ENCODE measurements around the gene STAU1. TPM values are rescaled to one million over a fixed set of nuclear protein-coding genes. Genes with fewer than 3 reads are reported as not detected.
A peak's percentile ranks its signal among the peaks of the same experiment; 100 is the strongest.

The STAU1 gene
- total RNA-seq, 6 experiments from 2014 or later = 53.7 to 96.6 (median 70.4) TPM

DNA sequence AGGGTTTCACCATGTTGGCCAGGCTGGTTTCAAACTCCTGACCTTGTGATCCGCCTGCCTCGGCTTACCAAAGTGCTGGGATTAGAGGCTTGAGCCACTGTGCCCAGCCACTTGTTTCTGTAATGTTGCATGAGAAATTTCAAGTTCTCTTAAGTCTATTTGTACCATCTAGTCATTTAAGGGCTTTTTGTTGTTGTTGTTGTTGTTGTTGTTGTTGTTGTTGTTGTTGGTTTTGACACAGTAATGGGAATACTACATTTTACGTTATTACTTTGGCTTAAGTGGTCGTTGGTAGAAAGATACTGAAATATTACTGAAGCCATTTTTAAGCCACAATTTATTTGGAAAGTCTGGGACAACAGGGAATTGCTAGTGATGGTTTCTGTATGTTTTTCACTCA, 90.0 kb downstream of the STAU1 start:
- TF ChIP-seq POLR2A (IDR thresholded peaks at IDR 0.05) = no peak
- TF ChIP-seq, protein P1, sequence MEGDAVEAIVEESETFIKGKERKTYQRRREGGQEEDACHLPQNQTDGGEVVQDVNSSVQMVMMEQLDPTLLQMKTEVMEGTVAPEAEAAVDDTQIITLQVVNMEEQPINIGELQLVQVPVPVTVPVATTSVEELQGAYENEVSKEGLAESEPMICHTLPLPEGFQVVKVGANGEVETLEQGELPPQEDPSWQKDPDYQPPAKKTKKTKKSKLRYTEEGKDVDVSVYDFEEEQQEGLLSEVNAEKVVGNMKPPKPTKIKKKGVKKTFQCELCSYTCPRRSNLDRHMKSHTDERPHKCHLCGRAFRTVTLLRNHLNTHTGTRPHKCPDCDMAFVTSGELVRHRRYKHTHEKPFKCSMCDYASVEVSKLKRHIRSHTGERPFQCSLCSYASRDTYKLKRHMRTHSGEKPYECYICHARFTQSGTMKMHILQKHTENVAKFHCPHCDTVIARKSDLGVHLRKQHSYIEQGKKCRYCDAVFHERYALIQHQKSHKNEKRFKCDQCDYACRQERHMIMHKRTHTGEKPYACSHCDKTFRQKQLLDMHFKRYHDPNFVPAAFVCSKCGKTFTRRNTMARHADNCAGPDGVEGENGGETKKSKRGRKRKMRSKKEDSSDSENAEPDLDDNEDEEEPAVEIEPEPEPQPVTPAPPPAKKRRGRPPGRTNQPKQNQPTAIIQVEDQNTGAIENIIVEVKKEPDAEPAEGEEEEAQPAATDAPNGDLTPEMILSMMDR (IDR thresholded peaks at IDR 0.05) = no peak
- WGBS (ENCODE audit: insufficient coverage, low coverage, low lambda C conversion rate, missing lambda C conversion rate) = 93% methylated on average over 4 of the region's 4 CpGs
- no peak overlapping the region for H3K27ac ChIP-seq
- H3K9me3 ChIP-seq = no peaks in the 10 kb centered on the region
- intact Hi-C loops (cut with DNase I) = no loop called here
- peaks cover 0 to 4% (median 0%) of the 10 kb centered on the region in 4 donors for H3K4me1 ChIP-seq
- ATAC-seq (no peak), DNase-seq (no peak)
- H3K4me3 ChIP-seq = no peak overlapping the region
- peaks cover 0 to 38% (median 16%) of the 10 kb centered on the region in 4 donors for H3K36me3 ChIP-seq
- no peaks in the 10 kb centered on the region for H3K27me3 ChIP-seq

DNA sequence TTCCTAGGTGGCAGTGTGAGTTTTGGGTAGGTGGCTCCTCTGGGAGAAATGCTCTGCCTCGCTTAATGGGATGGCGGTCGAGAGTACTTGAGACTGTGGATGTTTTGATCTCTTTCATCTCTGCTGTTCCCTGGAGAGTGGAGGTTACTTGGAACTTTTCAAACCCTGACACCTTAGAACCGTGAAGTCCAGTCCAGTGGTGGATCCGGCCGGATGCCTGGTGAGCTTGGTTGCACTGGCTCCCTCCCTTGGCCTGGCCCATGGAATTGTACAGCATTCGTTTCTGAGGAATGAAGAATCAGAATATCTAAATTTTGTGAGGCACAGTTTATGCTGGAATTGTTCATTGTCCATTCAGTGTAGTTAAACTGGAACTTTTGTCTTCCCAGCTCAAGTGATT, 91.0 kb downstream of the STAU1 start:
- H3K36me3 ChIP-seq = peaks cover 0 to 31% (median 12%) of the 10 kb centered on the region in 4 donors
- ATAC-seq (no peak), DNase-seq (no peak)
- 96% methylated on average over 4 of the region's 7 CpGs for WGBS (ENCODE audit: insufficient coverage, low coverage, low lambda C conversion rate, missing lambda C conversion rate)
- peaks cover 0 to 4% (median 0%) of the 10 kb centered on the region in 4 donors for H3K4me1 ChIP-seq
- no peak overlapping the region for H3K4me3 ChIP-seq
- no peaks in the 10 kb centered on the region for H3K27me3 ChIP-seq
- H3K9me3 ChIP-seq = no peaks in the 10 kb centered on the region
- no peak for TF ChIP-seq POLR2A (IDR thresholded peaks at IDR 0.05)
- TF ChIP-seq, protein P1 (IDR thresholded peaks at IDR 0.05) = no peak
- H3K27ac ChIP-seq = no peak overlapping the region
- intact Hi-C loops (cut with DNase I) = no loop called here

DNA sequence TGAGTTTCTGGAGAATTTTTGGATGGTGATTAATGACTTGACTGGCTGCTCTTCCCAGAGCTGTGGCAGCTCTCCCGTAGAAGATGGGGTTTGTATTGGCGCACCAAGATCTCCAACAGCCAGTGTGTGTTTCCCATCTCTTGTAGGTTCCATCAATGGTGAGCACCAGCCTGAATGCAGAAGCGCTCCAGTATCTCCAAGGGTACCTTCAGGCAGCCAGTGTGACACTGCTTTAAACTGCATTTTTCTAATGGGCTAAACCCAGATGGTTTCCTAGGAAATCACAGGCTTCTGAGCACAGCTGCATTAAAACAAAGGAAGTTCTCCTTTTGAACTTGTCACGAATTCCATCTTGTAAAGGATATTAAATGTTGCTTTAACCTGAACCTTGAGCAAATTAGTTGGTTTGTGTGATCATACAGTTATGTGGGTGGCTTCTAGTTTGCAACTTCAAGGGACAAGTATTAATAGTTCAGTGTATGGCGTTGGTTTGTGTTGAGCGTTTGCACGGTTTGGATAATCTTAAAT, 91.9 kb downstream of the STAU1 start:
- H3K27me3 ChIP-seq = no peaks in the 10 kb centered on the region
- TF ChIP-seq POLR2A (IDR thresholded peaks at IDR 0.05) = no peak
- TF ChIP-seq, protein P1 (IDR thresholded peaks at IDR 0.05) = no peak
- no peaks in the 10 kb centered on the region for H3K9me3 ChIP-seq
- 86% methylated on average over 6 of the region's 7 CpGs for WGBS (ENCODE audit: insufficient coverage, low coverage, low lambda C conversion rate, missing lambda C conversion rate)
- DNase-seq (no peak), ATAC-seq (no peak)
- H3K36me3 ChIP-seq = peaks cover 0 to 34% (median 14%) of the 10 kb centered on the region in 4 donors
- H3K4me1 ChIP-seq = peaks cover 0 to 5% (median 4%) of the 10 kb centered on the region in 4 donors
- intact Hi-C loops (cut with DNase I) = no loop called here
- no peak overlapping the region for H3K4me3 ChIP-seq
- no peak overlapping the region for H3K27ac ChIP-seq

DNA sequence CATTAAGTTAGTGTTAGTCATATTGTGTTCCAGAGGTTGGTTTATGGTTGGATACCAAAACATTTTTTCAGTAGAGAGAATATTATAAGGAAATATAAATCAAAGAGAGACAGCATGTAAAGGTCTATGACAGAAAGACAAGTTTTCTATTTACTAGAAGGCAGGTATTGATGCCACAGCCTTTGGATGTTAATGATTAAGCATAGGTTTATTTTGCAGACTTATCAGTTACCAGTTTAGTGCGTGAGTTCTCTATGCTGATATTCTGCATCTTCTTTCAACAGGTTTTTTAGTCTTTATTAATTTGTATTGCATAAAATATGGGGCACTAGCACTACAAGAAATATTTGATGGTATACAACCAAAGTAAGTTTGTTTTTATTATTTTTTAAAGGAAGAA, 96.4 kb downstream of the STAU1 start:
- intact Hi-C loops (cut with DNase I) = no loop called here
- ATAC-seq (peak; percentile 86 to 92 (median 90)), DNase-seq (no peak)
- Histone ChIP-seq H3K27me3 (no peaks in the 10 kb centered on the region), H3K27ac (no peak overlapping the region), H3K4me3 (no peak overlapping the region), H3K36me3 (peaks cover 0 to 77% (median 21%) of the 10 kb centered on the region in 4 donors), H3K9me3 (no peaks in the 10 kb centered on the region), H3K4me1 (peaks cover 0 to 9% (median 3%) of the 10 kb centered on the region in 4 donors)
- TF ChIP-seq POLR2A (IDR thresholded peaks at IDR 0.05) = no peak
- TF ChIP-seq, protein P1 (IDR thresholded peaks at IDR 0.05) = no peak
- WGBS (ENCODE audit: insufficient coverage, low coverage, low lambda C conversion rate, missing lambda C conversion rate) = 37% methylated on average over 1 of the region's 1 CpG
